ENCODE data around the gene TSSK2. TPM values are rescaled to one million over a fixed set of nuclear protein-coding genes. Genes with fewer than 3 reads are reported as not detected.

TSSK2 gene
- total and polyA plus RNA-seq, 2 of the 8 experiments (the other 6 are each of a cell fraction or from before 2014, with no cell fraction given) = not detected

GRCh38 chr22:19108807-19109197 is 22.3 kb upstream of the TSSK2 start:
- Histone ChIP-seq H3K56ac (replicated peaks; ENCODE audit: insufficient read length, low read depth, low read length) (no peak overlapping the region), H4K8ac (ENCODE audit: extremely low read depth, insufficient read depth, low read length) (no peak overlapping the region), H2BK15ac (ENCODE audit: low read length) (no peak overlapping the region), H3K27me3 (replicated peaks in 1 of 4; ENCODE audit: control insufficient read depth in 3 of 4, extremely low read depth in 1 of 4, insufficient read depth in 3 of 4, low read length in 3 of 4) (no peaks in the 10 kb centered on the region; a peak in 1 of 7 replicates), H3K9ac (replicated peaks in 1 of 4; ENCODE audit: extremely low read depth in 1 of 4, low read depth in 3 of 4, low read length in 3 of 4) (no peak overlapping the region), H3K27ac (ENCODE audit: low read depth, low read length) (no peak overlapping the region), H2BK12ac (ENCODE audit: low read depth, low read length) (no peak overlapping the region), H4K20me1 (replicated peaks in 1 of 2; ENCODE audit: control insufficient read depth in 1 of 2, insufficient read depth in 2 of 2, low read length in 2 of 2) (peaks cover 25 to 48% of the 10 kb centered on the region in 2 experiments), H4K5ac (ENCODE audit: insufficient read length, low read depth, low read length) (no peak overlapping the region), H3K14ac (ENCODE audit: insufficient read length) (no peak overlapping the region), H3K4me1 (replicated peaks in 1 of 4; ENCODE audit: control insufficient read depth in 3 of 4, insufficient read depth in 4 of 4, low read length in 3 of 4) (peaks cover 7 to 14% (median 11%) of the 10 kb centered on the region in 4 experiments), H2BK120ac (replicated peaks; ENCODE audit: low read depth, low read length) (no peak overlapping the region), H3K79me1 (ENCODE audit: low read depth, low read length) (peaks cover 21% of the 10 kb centered on the region), H2AK5ac (ENCODE audit: low read depth, low read length) (no peak overlapping the region), H2BK5ac (ENCODE audit: low read depth, low read length) (no peak overlapping the region), H3K23me2 (ENCODE audit: low read depth, low read length) (no peaks in the 10 kb centered on the region), H3K9me3 (ENCODE audit: insufficient read depth in 2 of 2, low read depth in 1 of 2, low read length in 1 of 2) (no peaks in the 10 kb centered on the region), H3K36me3 (ENCODE audit: control insufficient read depth in 2 of 4, insufficient read depth in 4 of 4, low read length in 3 of 4) (no peaks in the 10 kb centered on the region), H3K4me2 (ENCODE audit: insufficient read depth in 1 of 2, low read depth in 2 of 2, low read length in 2 of 2) (no peak overlapping the region), H3K79me2 (ENCODE audit: control insufficient read depth in 1 of 2, insufficient read depth in 2 of 2, low read length in 2 of 2) (peaks cover 25 to 93% of the 10 kb centered on the region in 2 experiments), H3K23ac (ENCODE audit: insufficient read length) (no peak overlapping the region), H2AFZ (ENCODE audit: low read length) (no peak overlapping the region), H3K4ac (replicated peaks; ENCODE audit: insufficient read length, low read depth, low read length) (no peak overlapping the region), H2BK20ac (ENCODE audit: low read length) (no peak overlapping the region), H4K91ac (replicated peaks; ENCODE audit: insufficient read length, low read length) (no peak overlapping the region), H3K4me3 (ENCODE audit: extremely low read depth in 1 of 4, insufficient read depth in 2 of 4, low read depth in 3 of 4, low read length in 4 of 4) (no peak overlapping the region), H3K18ac (ENCODE audit: extremely low read depth, low read length) (no peak overlapping the region)
- DNase-seq (ENCODE audit: low read depth in 1 of 2, low spot score in 2 of 2) (no peak), FAIRE-seq (no peak)
- ChIA-PET CTCF (ENCODE audit: partially characterized antibody) (interaction anchor here (0.7 to 1.0 kb wide), 4 partner anchors 9 to 58 kb away, joined by 3 to 7 read pairs (median 3); no protein-coding TSS in a partner anchor), POLR2A (ENCODE audit: partially characterized antibody) (no interaction called here)
- 90% methylated on average over 3 of the region's 3 CpGs; no CpG with 5 or more reads in 1 of the 2 experiments for WGBS, 2 experiments (ENCODE audit: extremely low coverage in 1 of 2, insufficient coverage in 1 of 2, insufficient read length in 1 of 2, insufficient replicate concordance in 2 of 2, low coverage in 1 of 2, low lambda C conversion rate in 2 of 2, missing lambda C conversion rate in 1 of 2)
- TF ChIP-seq POLR2AphosphoS5 (IDR thresholded peaks at IDR 0.05; ENCODE audit: low read depth, low read length) (no peak), TAF7 (optimal IDR thresholded peaks at IDR 0.05; ENCODE audit: borderline replicate concordance, low read depth, low read length) (no peak), HDAC6 (IDR thresholded peaks at IDR 0.05; ENCODE audit: low read depth, low read length) (no peak), EP300 (IDR thresholded peaks at IDR 0.05; ENCODE audit: borderline replicate concordance in 1 of 2, low read depth in 2 of 2, low read length in 2 of 2) (no peak), EGR1 (IDR thresholded peaks at IDR 0.05; ENCODE audit: borderline replicate concordance, low read depth, low read length) (no peak), BACH1 (IDR thresholded peaks at IDR 0.05; ENCODE audit: low read length) (no peak), RNF2 (IDR thresholded peaks at IDR 0.05; ENCODE audit: borderline replicate concordance, low read depth, low read length, missing control alignments, poor library complexity, severe bottlenecking) (no peak), TCF12 (IDR thresholded peaks at IDR 0.05; ENCODE audit: low read depth, low read length) (no peak), CBX5 (IDR thresholded peaks at IDR 0.05; ENCODE audit: low read depth, low read length) (no peak), CREB1 (IDR thresholded peaks at IDR 0.05) (no peak), CHD2 (IDR thresholded peaks at IDR 0.05; ENCODE audit: low read length) (no peak), RXRA (IDR thresholded peaks at IDR 0.05; ENCODE audit: insufficient read depth, low read depth, low read length) (no peak), YY1 (IDR thresholded peaks at IDR 0.05; ENCODE audit: low read depth, low read length) (no peak)

Measured in H1 (cell line).